GM21529 (cell line): ENCODE results near the gene GNGT2.

Experiments
- ATAC-seq: cut with Tn5 transposase; IDR thresholded peaks from one replicate; pipeline ENCODE4 v1.9.1; 2021; ENCODE audit not compliant: unreplicated experiment

GNGT2 gene

DNA sequence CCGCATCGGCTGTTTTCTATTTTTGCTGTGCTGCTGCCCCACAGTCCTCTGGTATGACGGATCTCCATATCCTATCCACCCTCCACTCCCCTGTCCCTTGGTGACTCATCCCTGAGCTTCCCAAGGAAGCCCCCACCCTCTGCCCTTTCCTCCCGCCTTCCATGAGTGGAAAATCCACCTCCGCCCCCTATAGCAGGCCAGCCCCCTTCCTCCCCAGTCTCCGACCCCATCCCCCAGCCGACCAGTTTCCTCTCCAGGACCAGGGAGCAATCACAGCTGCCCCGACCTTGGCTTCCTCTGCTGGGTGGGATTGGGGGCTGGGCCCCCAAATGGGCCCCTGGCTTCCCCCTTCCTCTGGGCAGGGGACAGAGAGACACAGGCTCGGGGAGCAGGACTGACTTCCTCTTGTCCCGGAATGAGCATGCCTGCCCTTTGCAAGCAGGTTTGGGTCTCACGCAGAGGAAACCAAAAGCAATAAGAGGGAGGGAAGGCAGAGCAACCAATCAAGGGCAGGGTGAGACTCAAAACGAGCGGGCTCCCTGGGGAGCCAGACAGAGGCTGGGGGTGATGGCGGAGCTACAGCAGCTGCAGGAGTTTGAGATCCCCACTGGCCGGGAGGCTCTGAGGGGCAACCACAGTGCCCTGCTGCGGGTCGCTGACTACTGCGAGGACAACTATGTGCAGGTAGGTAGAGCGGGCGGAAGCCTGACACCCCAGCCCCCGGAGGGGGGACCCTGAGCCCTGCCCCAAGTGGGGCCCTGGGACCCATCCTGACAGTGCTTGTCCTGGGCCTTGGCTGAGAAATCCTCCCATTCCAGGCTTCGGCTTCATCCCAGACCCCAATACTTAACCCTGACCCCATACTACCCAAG, at the start of gene GNGT2, which contains the start of gene ABI3:
GNGT2 (minus strand) TSS at position 417 of the 872 bp plus-strand sequence. CDS start 3,152 bp downstream, outside the sequence.
ABI3 (plus strand) TSS at position 550 of the 872 bp plus-strand sequence; CDS start at position 568, 18 bp downstream.
- peak; percentile 80 for ATAC-seq

DNA sequence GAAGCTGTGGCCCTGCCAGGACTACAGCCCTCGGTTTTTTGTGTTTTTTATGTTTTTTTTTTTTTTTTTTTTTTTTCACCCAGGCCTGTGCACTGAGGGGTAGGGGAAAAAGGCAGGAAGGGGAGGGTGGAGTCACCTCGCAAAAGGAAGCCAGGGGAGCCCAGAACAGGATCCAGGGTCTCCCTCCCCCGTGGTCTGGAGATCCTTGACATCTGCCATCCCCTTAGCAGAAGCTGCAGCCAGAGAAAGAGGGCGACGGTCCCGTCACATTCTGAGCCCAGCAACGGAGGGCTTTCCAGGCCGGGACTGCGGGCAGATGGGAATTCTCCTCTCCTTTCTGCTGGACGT, 49.3 kb upstream of the GNGT2 start:
- no peak for ATAC-seq

GRCh38 chr17:49258394-49258793, 48.0 kb upstream of the GNGT2 start:
- ATAC-seq: no peak

- no peak for ATAC-seq
These were observed 44.8 kb upstream of the GNGT2 start for GRCh38 chr17:49255125-49255524.

GRCh38 chr17:49254066-49254465, 43.7 kb upstream of the GNGT2 start:
- ATAC-seq: no peak

DNA sequence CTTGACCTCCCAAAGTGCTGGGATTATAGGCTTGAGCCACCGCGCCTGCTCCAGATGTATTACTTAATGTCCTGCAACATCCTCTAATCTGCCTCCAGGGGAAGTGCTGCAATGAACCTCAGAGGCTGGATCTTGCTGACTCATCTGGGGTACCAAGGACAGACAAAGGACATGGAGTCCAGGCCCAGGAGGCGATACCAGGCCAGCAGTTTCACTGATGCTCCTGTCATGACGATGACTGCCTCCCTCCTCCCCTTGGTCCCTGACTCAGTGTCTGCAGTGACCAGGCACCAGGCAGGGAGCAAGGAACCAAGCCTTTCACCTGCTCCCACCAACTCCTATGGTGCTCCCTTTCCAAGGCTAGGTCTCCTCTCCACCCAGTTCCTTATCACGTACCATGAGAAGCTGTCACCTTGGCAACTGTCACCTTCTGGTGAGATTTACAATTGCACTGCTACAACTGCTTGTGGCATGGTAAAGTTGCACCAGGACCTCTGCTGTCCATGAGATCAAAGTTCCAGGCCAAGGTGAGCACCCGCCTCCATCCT, 41.8 kb upstream of the GNGT2 start:
- no peak for ATAC-seq

- ATAC-seq: no peak
These were observed 39.6 kb upstream of the GNGT2 start for GRCh38 chr17:49249890-49250522.

GRCh38 chr17:49249292-49249794, 39.0 kb upstream of the GNGT2 start:
- no peak for ATAC-seq

DNA sequence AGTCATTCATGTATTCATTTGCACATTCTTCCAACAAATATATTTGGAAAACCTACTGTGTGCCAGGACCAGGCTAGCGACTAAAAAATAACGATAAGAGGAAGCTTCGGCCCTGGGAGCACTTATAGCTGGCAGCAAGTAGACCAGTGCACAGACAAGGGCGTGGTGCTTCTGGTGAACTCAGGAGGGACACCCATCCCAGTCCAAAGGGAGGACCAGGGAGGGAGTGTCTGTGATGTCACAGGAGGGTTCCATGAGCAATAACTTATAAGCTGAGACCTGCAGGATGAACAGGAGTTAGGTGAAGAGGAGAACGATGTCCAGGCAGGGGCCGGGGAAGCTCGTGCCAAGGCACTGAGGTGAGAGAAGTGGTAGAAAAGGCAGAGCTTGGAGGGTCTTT, 37.6 kb upstream of the GNGT2 start:
- no peak for ATAC-seq

DNA sequence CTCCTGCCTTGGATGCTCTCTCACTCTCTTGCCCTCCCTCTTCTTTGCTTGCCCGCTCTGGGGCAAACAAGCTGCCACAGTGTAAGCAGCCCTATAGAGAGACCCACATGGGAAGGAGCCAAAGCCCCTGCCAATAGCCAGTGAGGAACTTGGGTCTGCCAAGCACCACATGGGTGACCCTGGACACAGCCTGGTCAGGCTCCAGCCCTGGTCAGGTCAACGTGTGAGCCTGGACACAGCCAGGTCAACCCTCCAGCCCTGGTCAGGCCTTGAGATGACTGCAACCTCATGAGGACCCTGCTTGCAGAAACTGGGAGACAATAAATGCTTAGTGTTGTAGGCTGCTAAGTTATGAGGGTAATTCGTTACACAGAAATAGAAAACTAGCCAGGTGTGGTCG, 34.5 kb upstream of the GNGT2 start:
- ATAC-seq: no peak

GRCh38 chr17:49242813-49243212, 32.4 kb upstream of the GNGT2 start:
- ATAC-seq: no peak

GRCh38 chr17:49241692-49242397, 31.5 kb upstream of the GNGT2 start:
- no peak for ATAC-seq

- no peak for ATAC-seq
These were observed 30.7 kb upstream of the GNGT2 start for GRCh38 chr17:49241040-49241439.

GRCh38 chr17:49240619-49241018, 30.2 kb upstream of the GNGT2 start:
- no peak for ATAC-seq

DNA sequence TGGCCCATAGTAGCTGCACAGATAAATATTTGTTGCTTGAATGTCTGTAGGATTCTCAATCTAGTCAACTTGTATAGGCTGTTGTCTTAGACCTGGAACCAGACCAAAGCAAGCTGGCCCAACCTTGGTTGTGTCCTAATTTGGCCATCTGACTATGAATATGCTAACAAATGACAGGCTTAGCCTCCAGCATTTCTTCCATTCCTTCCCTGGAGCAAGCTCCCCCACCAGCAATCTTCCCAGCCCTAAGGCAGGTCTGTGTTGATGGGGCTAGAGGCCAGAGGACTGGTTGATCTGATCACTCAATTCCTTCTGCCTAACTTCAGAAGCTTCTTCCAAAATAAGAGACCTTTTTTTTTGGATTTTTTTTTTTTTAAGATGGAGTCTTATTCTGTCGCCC, 29.6 kb upstream of the GNGT2 start:
- ATAC-seq: no peak

GRCh38 chr17:49235896-49236295, 25.5 kb upstream of the GNGT2 start:
- ATAC-seq: no peak

DNA sequence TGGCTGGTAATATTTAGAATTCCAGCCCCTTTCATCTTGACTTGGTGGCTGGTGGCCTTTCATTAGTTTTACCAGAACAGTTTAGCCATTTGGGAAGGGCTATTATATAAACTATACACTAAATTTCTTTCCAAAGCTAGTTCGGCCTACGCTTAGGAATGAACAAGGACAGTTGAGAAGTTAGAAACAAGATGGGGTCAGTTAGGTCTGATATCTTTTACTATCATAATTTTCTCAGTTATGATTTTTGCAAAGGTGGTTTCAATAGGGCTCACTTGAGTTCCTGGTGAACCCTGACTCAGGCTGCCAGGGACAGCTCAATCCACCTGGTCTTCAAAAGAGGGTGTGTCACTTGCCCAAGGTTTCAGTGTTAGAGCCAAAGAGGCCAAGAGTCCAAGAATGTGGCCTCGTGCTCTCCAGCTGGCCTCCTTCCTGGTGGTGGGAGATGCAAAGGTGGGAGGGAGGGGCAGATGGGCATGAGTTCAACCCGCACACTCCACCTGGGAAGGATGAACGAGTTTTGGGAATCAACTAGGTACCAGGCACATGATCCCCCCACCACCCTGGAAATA, 24.2 kb upstream of the GNGT2 start:
- ATAC-seq: no peak

- ATAC-seq: no peak
These were observed 21.2 kb upstream of the GNGT2 start for GRCh38 chr17:49231563-49231894.

DNA sequence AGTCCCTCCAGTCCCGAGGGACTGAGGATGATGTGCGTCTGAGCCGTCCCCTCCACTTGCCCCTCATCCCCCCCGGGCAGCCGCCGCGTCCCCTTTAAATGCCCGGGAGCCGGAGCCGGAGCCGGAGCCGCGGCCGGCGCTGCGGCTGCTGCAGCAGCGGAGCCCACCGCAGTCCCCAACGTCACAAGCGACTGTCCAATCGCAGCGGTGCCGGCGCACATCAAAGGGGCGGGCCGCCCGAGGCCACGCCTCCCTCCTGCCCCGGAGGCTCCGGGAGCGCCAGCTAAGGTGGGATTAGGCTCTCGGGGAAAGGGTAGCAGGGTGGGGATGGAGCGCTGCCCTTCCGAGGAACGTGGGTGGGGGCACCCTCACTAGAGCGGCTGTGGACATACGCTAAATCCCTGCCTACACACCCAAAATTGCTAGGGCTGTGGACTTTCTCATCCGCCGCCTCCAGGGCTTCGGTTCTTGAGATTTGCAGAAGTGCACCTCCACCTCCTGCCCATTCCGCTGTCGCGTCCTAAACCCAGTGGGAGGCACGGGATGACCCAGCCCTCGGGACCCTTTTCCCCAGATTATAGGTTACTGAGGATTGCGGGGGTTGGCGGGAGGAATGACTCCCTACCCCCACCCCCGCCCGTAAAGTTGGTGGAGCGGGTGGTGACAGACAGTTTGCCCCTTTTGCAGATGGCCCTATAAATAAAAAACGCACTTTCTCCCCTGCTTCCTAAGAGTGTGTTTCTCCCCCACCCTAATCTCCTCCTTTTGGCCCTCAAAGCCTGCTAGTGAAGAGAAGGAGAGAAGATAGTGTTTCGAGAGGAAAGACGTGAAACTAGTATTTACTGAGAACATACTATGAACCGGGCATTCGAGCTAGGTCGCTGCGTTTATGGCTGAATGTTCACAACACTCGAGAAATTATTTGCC, 20.5 kb upstream of the GNGT2 start, which contains the start of gene PHOSPHO1:
PHOSPHO1 (minus strand) TSS at position 152 of the 927 bp plus-strand sequence. CDS start 4,096 bp downstream, outside the sequence.
- ATAC-seq: peak; percentile 90
